Activated naive CD4-positive, alpha-beta T cell treated with Interleukin-2 at 50 U/mL for 16 hours (primary cell): ENCODE measurements around the gene CAMK1D.

Experiments used
- DNase-seq: peaks from one replicate; pipeline ENCODE4 v3.0.0-alpha.2; 2020

Gene CAMK1D

GRCh38 chr10:12873172-12873571 is 523.8 kb downstream of the CAMK1D start:
- no peak for DNase-seq

- DNase-seq: no peak
Measured at GRCh38 chr10:12874501-12874900, 525.2 kb downstream of the CAMK1D start.

- no peak for DNase-seq
Measured at GRCh38 chr10:12875100-12875499, 525.8 kb downstream of the CAMK1D start.

- no peak for DNase-seq
Measured at GRCh38 chr10:12876266-12876665, 526.9 kb downstream of the CAMK1D start.

GRCh38 chr10:12877150-12877549 is 527.8 kb downstream of the CAMK1D start:
- DNase-seq: no peak

GRCh38 chr10:12880423-12880822 is 531.1 kb downstream of the CAMK1D start:
- DNase-seq: no peak

- DNase-seq: no peak
Measured at GRCh38 chr10:12884851-12885250, 535.5 kb downstream of the CAMK1D start.
